Measurements from ENCODE around the gene TBL3. TPM values are rescaled to one million over a fixed set of nuclear protein-coding genes. Genes with fewer than 3 reads are reported as not detected.

The TBL3 gene
- total RNA-seq, 1 experiment from 2014 or later, result 34.7 TPM

- Mint-ChIP-seq H3K9me3 (ENCODE audit: unreplicated experiment) (no peaks in the 10 kb centered on the region), H3K36me3 (ENCODE audit: insufficient read depth, unreplicated experiment) (no peaks in the 10 kb centered on the region), H3K4me3 (ENCODE audit: unreplicated experiment) (no peak overlapping the region), H3K27me3 (ENCODE audit: insufficient read depth, unreplicated experiment) (no peaks in the 10 kb centered on the region), H3K27ac (ENCODE audit: unreplicated experiment) (no peak overlapping the region), H3K4me1 (ENCODE audit: low read depth, unreplicated experiment) (no peaks in the 10 kb centered on the region)
- Histone ChIP-seq H3K36me3 (ENCODE audit: control insufficient read depth, insufficient read depth, low read length) (no peaks in the 10 kb centered on the region), H3K4me1 (peaks cover 11% of the 10 kb centered on the region), H3K9me3 (no peaks in the 10 kb centered on the region), H3K27me3 (replicated peaks; ENCODE audit: control insufficient read depth, insufficient read depth, low read length) (no peaks in the 10 kb centered on the region), H3K4me3 (ENCODE audit: low read depth, low read length) (no peak overlapping the region)
- peak in 1 of 2 experiments; percentile 26 for DNase-seq
- CTCF ChIA-PET, result interaction anchor here (1.2 kb wide), 1 partner anchor 139 kb away, joined by 3 read pairs; the partner anchor contains the start of gene TRAF7
- POLR2A ChIA-PET, result no interaction called here
- intact Hi-C loops (cut with micrococcal nuclease; ENCODE audit: unreplicated experiment), result no loop called here
- no TSS peak for BruUV-seq (replicated peaks)
- TF ChIP-seq, protein P1, sequence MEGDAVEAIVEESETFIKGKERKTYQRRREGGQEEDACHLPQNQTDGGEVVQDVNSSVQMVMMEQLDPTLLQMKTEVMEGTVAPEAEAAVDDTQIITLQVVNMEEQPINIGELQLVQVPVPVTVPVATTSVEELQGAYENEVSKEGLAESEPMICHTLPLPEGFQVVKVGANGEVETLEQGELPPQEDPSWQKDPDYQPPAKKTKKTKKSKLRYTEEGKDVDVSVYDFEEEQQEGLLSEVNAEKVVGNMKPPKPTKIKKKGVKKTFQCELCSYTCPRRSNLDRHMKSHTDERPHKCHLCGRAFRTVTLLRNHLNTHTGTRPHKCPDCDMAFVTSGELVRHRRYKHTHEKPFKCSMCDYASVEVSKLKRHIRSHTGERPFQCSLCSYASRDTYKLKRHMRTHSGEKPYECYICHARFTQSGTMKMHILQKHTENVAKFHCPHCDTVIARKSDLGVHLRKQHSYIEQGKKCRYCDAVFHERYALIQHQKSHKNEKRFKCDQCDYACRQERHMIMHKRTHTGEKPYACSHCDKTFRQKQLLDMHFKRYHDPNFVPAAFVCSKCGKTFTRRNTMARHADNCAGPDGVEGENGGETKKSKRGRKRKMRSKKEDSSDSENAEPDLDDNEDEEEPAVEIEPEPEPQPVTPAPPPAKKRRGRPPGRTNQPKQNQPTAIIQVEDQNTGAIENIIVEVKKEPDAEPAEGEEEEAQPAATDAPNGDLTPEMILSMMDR (IDR thresholded peaks at IDR 0.05; ENCODE audit: insufficient read depth in 1 of 2, low read depth in 1 of 2, low read length in 1 of 2, severe bottlenecking in 1 of 2, unreplicated experiment in 1 of 2), result peak in 1 of 2 experiments; percentile 20
These were observed 44.6 kb downstream of the TBL3 start for GRCh38 chr16:2016407-2016922.

DNA sequence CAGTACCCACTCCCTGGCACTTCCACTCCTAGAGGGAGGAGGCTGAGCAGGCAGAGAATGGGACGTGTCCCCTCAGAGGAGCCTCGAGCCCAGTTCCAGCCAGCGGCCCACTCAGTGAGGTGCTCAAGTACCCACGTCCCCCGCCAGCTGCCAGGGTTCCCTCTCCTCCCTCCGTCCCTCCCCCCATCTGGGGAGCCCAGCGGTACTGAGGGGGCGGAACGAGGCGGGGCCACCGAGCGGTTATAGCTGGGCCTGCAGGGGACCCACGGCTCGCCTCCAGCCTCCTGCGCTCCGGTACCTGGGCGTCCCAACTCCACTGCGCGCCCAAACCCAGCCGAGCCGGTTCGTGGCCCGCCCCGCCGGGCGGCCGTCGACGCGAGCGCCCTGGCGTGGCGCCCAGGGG is 47.7 kb downstream of the TBL3 start, which contains the start of gene NPW:
Gene NPW, plus strand, starts transcription at position 268 of the 403 bp plus-strand sequence.
- Mint-ChIP-seq H3K4me1 (ENCODE audit: low read depth, unreplicated experiment) (peaks cover 17% of the 10 kb centered on the region), H3K27ac (ENCODE audit: unreplicated experiment) (no peak within 1 kb of the TSS), H3K27me3 (ENCODE audit: insufficient read depth, unreplicated experiment) (no peaks in the 10 kb centered on the region), H3K9me3 (ENCODE audit: unreplicated experiment) (no peaks in the 10 kb centered on the region), H3K36me3 (ENCODE audit: insufficient read depth, unreplicated experiment) (no peaks in the 10 kb centered on the region), H3K4me3 (ENCODE audit: unreplicated experiment) (peak within 1 kb of the TSS; percentile 67)
- ChIA-PET POLR2A (interaction anchor here (1.2 kb wide), 1 partner anchor 28 kb away, joined by 3 read pairs; the partner anchor contains the start of genes NTHL1 and TSC2), CTCF (interaction anchor here (0.9 kb wide), 1 partner anchor 10 kb away, joined by 3 read pairs; no protein-coding TSS in a partner anchor)
- peak in 1 of 2 experiments; percentile 39 for DNase-seq
- Histone ChIP-seq H3K4me1 (peaks cover 23% of the 10 kb centered on the region), H3K36me3 (ENCODE audit: control insufficient read depth, insufficient read depth, low read length) (no peaks in the 10 kb centered on the region), H3K4me3 (ENCODE audit: low read depth, low read length) (peak within 1 kb of the TSS; percentile 34), H3K27me3 (replicated peaks; ENCODE audit: control insufficient read depth, insufficient read depth, low read length) (no peaks in the 10 kb centered on the region), H3K9me3 (no peaks in the 10 kb centered on the region)
- intact Hi-C loops (cut with micrococcal nuclease; ENCODE audit: unreplicated experiment), result no loop called here
- no TSS peak for BruUV-seq (replicated peaks)
- TF ChIP-seq, protein P1 (IDR thresholded peaks at IDR 0.05; ENCODE audit: insufficient read depth in 1 of 2, low read depth in 1 of 2, low read length in 1 of 2, severe bottlenecking in 1 of 2, unreplicated experiment in 1 of 2), result no peak

- Mint-ChIP-seq H3K4me3 (ENCODE audit: unreplicated experiment) (peak overlapping the region; percentile 67), H3K9me3 (ENCODE audit: unreplicated experiment) (no peaks in the 10 kb centered on the region), H3K4me1 (ENCODE audit: low read depth, unreplicated experiment) (peaks cover 18% of the 10 kb centered on the region), H3K36me3 (ENCODE audit: insufficient read depth, unreplicated experiment) (no peaks in the 10 kb centered on the region), H3K27me3 (ENCODE audit: insufficient read depth, unreplicated experiment) (no peaks in the 10 kb centered on the region), H3K27ac (ENCODE audit: unreplicated experiment) (no peak overlapping the region)
- Histone ChIP-seq H3K4me3 (ENCODE audit: low read depth, low read length) (peak overlapping the region; percentile 34), H3K9me3 (no peaks in the 10 kb centered on the region), H3K27me3 (replicated peaks; ENCODE audit: control insufficient read depth, insufficient read depth, low read length) (no peaks in the 10 kb centered on the region), H3K4me1 (peaks cover 20% of the 10 kb centered on the region), H3K36me3 (ENCODE audit: control insufficient read depth, insufficient read depth, low read length) (no peaks in the 10 kb centered on the region)
- no peak for DNase-seq
- TF ChIP-seq, protein P1 (IDR thresholded peaks at IDR 0.05; ENCODE audit: insufficient read depth in 1 of 2, low read depth in 1 of 2, low read length in 1 of 2, severe bottlenecking in 1 of 2, unreplicated experiment in 1 of 2), result no peak
- intact Hi-C loops (cut with micrococcal nuclease; ENCODE audit: unreplicated experiment), result no loop called here
- ChIA-PET POLR2A (interaction anchor here (1.2 kb wide), 1 partner anchor 28 kb away, joined by 3 read pairs; the partner anchor contains the start of genes NTHL1 and TSC2), CTCF (interaction anchor here (0.7 to 0.9 kb wide), 2 partner anchors 11 to 28 kb away, joined by 3 read pairs; no protein-coding TSS in a partner anchor)
- no TSS peak for BruUV-seq (replicated peaks)
These were observed 48.3 kb downstream of the TBL3 start for GRCh38 chr16:2019921-2020831.

Data from Caco-2 (cell line).